Keratinocyte (primary cell): Measurements from ENCODE around the gene VAMP2. TPM values are rescaled to one million over a fixed set of nuclear protein-coding genes. Genes with fewer than 3 reads are reported as not detected.

Experiments
- DNase-seq: peaks from one replicate; pipeline ENCODE4 v3.0.0-alpha.2; 2011; ENCODE audit warnings: low read depth, missing footprints, low spot score
- FAIRE-seq: peaks from 2 replicates; lab custom pipeline; 2011; peaks lifted over from hg19 to GRCh38; lab: Jason Lieb, UNC
- H2AFZ ChIP-seq: 2 replicates; pipeline ENCODE4 v1.6.0; 2012; ENCODE audit warnings: low read length, control low read depth, inconsistent platforms; ENCODE audit not compliant: control insufficient read depth
- H3K27ac ChIP-seq: 2 replicates; pipeline ENCODE4 v1.5.1; 2011; ENCODE audit warnings: low read length; ENCODE audit not compliant: control insufficient read depth, insufficient read depth
- H3K27me3 ChIP-seq: 3 replicates; pipeline ENCODE4 v1.6.0; 2011; ENCODE audit warnings: low read length; ENCODE audit not compliant: control insufficient read depth, insufficient read depth; ENCODE audit errors: extremely low read depth
- H3K36me3 ChIP-seq, 2 experiments: 2 replicates in 1 of 2; 3 replicates in 1 of 2; pipeline ENCODE4 v1.5.1; 2011; ENCODE audit warnings: low read length in 2 of 2, mild to moderate bottlenecking in 1 of 2; ENCODE audit not compliant: control insufficient read depth in 2 of 2, insufficient read depth in 2 of 2; ENCODE audit errors: extremely low read depth in 1 of 2
- H3K4me1 ChIP-seq: 3 replicates; pipeline ENCODE4 v1.5.1; 2011; ENCODE audit warnings: low read length; ENCODE audit not compliant: control insufficient read depth, insufficient read depth; ENCODE audit errors: extremely low read depth
- H3K4me2 ChIP-seq: 3 replicates; pipeline ENCODE4 v1.6.0; 2011; ENCODE audit warnings: low read depth, low read length; ENCODE audit not compliant: control insufficient read depth, insufficient read depth; ENCODE audit errors: extremely low read depth
- H3K4me3 ChIP-seq, 3 experiments: fragments of 200-600 bp in 1 of 3; sonication (generic) in 1 of 3; 2 replicates in 2 of 3; 3 replicates in 1 of 3; pipeline ENCODE4 v1.5.1; 2011 to 2016; ENCODE audit warnings: low read length in 3 of 3, mild to moderate bottlenecking in 3 of 3, control low read depth in 2 of 3, inconsistent platforms in 1 of 3, low read depth in 1 of 3, mixed read lengths in 1 of 3, mixed run types in 1 of 3, moderate library complexity in 1 of 3; ENCODE audit not compliant: control insufficient read depth in 2 of 3, insufficient read depth in 2 of 3; ENCODE audit errors: extremely low read depth in 1 of 3
- H3K79me2 ChIP-seq: 2 replicates; pipeline ENCODE4 v1.6.0; 2012; ENCODE audit warnings: low read length; ENCODE audit not compliant: control insufficient read depth, insufficient read depth
- H3K9ac ChIP-seq: 3 replicates; pipeline ENCODE4 v1.6.0; 2011; ENCODE audit warnings: low read length; ENCODE audit not compliant: control insufficient read depth, insufficient read depth; ENCODE audit errors: extremely low read depth
- H3K9me1 ChIP-seq: 3 replicates; pipeline ENCODE4 v1.6.0; 2011; ENCODE audit warnings: low read length; ENCODE audit not compliant: control insufficient read depth, insufficient read depth; ENCODE audit errors: extremely low read depth
- H3K9me3 ChIP-seq: 2 replicates; pipeline ENCODE4 v1.5.1; 2012; ENCODE audit warnings: low read depth, low read length; ENCODE audit not compliant: control insufficient read depth
- H4K20me1 ChIP-seq: 3 replicates; pipeline ENCODE4 v1.6.0; 2011; ENCODE audit warnings: low read length; ENCODE audit not compliant: control insufficient read depth, insufficient read depth; ENCODE audit errors: extremely low read depth
- CTCF ChIP-seq, 3 experiments: IDR thresholded peaks in 1 of 3; conservative IDR thresholded peaks in 1 of 3; optimal IDR thresholded peaks in 1 of 3; 2 replicates in 2 of 3; 3 replicates in 1 of 3; pipeline versions ENCODE3 to v1.5.1; 2011; ENCODE audit warnings: low read length in 3 of 3, mild to moderate bottlenecking in 3 of 3, moderate library complexity in 2 of 3, control low read depth in 1 of 3, inconsistent platforms in 1 of 3; ENCODE audit not compliant: insufficient read depth in 2 of 3; ENCODE audit errors: extremely low read depth in 1 of 3
- EZH2 ChIP-seq: IDR thresholded peaks from one replicate; pipeline ENCODE4 v1.6.1; 2012; ENCODE audit warnings: inconsistent platforms, mild to moderate bottlenecking, low read length, moderate library complexity
- dilution Hi-C: fragments of 300-500 bp; cut with MboI; formaldehyde crosslinking; loops from one replicate; pipeline ENCODE4 v1.7.0; 2020; ENCODE audit warnings: low sequenced_read_pairs; ENCODE audit not compliant: extremely low pct_ligation_motif_present
- polyA plus RNA-seq, 5 experiments: library from polyadenylated mRNA; depleted of rRNA in 3 of 5; stranded (reverse) in 3 of 5; stranded (forward) in 1 of 5; unstranded in 1 of 5; fragments of >200 nt; gene quantifications; 1 replicate in 1 of 5; 2 replicates in 3 of 5; 3 replicates in 1 of 5; pipeline versions ENCODE4 v1.2.1 to v1.2.3, GENCODE V29; 2011 to 2012; ENCODE audit warnings: missing spikeins in 2 of 5, low read depth in 1 of 5, low replicate concordance in 1 of 5

Gene VAMP2
- polyA plus RNA-seq, 1 donor (not counting 4 experiments of a cell fraction or from before 2014, with no cell fraction given) = 9.8 TPM

- Histone ChIP-seq H2AFZ (no peak overlapping the region), H3K9me1 (no peaks in the 10 kb centered on the region), H4K20me1 (no peaks in the 10 kb centered on the region), H3K36me3 (no peaks in the 10 kb centered on the region), H3K27me3 (no peaks in the 10 kb centered on the region), H3K27ac (no peak overlapping the region), H3K9me3 (no peaks in the 10 kb centered on the region), H3K79me2 (no peaks in the 10 kb centered on the region), H3K4me3 (no peak overlapping the region), H3K9ac (no peak overlapping the region), H3K4me2 (no peak overlapping the region), H3K4me1 (peaks cover 15% of the 10 kb centered on the region)
- dilution Hi-C loops = no loop called here
- FAIRE-seq (no peak), DNase-seq (no peak)
- no peak for TF ChIP-seq CTCF (optimal IDR thresholded peaks at IDR 0.05 in 1 of 3, IDR thresholded peaks at IDR 0.05 in 1 of 3, conservative IDR thresholded peaks at IDR 0.05 in 1 of 3; ENCODE audit: extremely low read depth in 1 of 3, insufficient read depth in 2 of 3, low read length in 3 of 3)
- no peak for TF ChIP-seq EZH2
Measured at GRCh38 chr17:8133399-8133798, 29.3 kb downstream of the VAMP2 start.

- H3K9ac ChIP-seq = no peak overlapping the region
- dilution Hi-C loops = no loop called here
- no peak overlapping the region for H3K27ac ChIP-seq
- TF ChIP-seq CTCF (optimal IDR thresholded peaks at IDR 0.05 in 1 of 3, IDR thresholded peaks at IDR 0.05 in 1 of 3, conservative IDR thresholded peaks at IDR 0.05 in 1 of 3; ENCODE audit: extremely low read depth in 1 of 3, insufficient read depth in 2 of 3, low read length in 3 of 3) = no peak
- TF ChIP-seq EZH2 = no peak
- H3K79me2 ChIP-seq = no peaks in the 10 kb centered on the region
- FAIRE-seq (no peak), DNase-seq (no peak)
- H3K4me1 ChIP-seq = peaks cover 10% of the 10 kb centered on the region
- no peaks in the 10 kb centered on the region for H4K20me1 ChIP-seq
- no peaks in the 10 kb centered on the region for H3K9me1 ChIP-seq
- no peaks in the 10 kb centered on the region for H3K9me3 ChIP-seq
- no peak overlapping the region for H3K4me2 ChIP-seq
- H3K4me3 ChIP-seq = no peak overlapping the region
- H3K36me3 ChIP-seq = no peaks in the 10 kb centered on the region
- H2AFZ ChIP-seq = no peak overlapping the region
- H3K27me3 ChIP-seq = no peaks in the 10 kb centered on the region
Measured at GRCh38 chr17:8131844-8132441, 30.8 kb downstream of the VAMP2 start.
